ENCODE results near the gene DTD1.

DNA sequence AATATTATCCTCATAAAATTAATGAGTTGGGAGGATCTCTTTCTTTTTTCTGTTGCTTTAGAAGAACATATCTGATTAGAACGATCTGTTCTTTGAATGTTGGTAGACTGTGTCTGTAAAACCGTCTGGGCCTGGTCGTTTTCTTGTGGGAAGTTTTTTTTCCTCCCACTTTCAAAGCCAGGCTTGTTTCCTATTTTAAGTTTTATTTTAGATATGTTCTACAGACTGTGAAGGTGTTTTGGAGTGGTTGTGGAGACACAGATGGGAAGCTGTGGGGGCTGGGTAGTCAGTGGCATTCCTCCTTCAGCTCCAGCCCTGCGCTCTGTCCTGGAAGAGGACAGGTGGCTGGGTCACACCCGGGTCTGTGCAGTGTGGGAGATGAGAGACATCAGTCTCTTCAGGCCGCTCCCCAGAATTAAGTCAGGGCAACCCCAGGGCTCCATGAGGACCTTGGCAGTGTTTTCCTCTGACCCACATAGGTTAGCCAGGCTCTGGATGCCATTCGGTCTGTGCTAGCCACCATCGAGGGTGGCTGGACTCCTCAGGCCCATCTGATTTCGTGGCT is 133.8 kb downstream of the DTD1 start:
- TF ChIP-seq, protein P1, sequence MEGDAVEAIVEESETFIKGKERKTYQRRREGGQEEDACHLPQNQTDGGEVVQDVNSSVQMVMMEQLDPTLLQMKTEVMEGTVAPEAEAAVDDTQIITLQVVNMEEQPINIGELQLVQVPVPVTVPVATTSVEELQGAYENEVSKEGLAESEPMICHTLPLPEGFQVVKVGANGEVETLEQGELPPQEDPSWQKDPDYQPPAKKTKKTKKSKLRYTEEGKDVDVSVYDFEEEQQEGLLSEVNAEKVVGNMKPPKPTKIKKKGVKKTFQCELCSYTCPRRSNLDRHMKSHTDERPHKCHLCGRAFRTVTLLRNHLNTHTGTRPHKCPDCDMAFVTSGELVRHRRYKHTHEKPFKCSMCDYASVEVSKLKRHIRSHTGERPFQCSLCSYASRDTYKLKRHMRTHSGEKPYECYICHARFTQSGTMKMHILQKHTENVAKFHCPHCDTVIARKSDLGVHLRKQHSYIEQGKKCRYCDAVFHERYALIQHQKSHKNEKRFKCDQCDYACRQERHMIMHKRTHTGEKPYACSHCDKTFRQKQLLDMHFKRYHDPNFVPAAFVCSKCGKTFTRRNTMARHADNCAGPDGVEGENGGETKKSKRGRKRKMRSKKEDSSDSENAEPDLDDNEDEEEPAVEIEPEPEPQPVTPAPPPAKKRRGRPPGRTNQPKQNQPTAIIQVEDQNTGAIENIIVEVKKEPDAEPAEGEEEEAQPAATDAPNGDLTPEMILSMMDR (IDR thresholded peaks at IDR 0.05): no peak
- TF ChIP-seq POLR2A (IDR thresholded peaks at IDR 0.05): no peak

All from testis (tissue), 2 donors.